Endodermal cell (in vitro differentiated cells): ENCODE measurements around the gene TRAF3IP1. TPM values are rescaled to one million over a fixed set of nuclear protein-coding genes. Genes with fewer than 3 reads are reported as not detected.

ENCODE experiments used
- DNase-seq: peaks from one replicate; pipeline ENCODE4 v3.0.0-alpha.2; 2017
- H3K27ac ChIP-seq: 2 replicates; pipeline ENCODE4 v1.5.1; 2013; ENCODE audit warnings: mild to moderate bottlenecking, low read depth, low read length, moderate library complexity
- H3K27me3 ChIP-seq: 2 replicates; pipeline ENCODE4 v1.6.1; 2013; ENCODE audit warnings: mild to moderate bottlenecking, low read length, moderate library complexity; ENCODE audit not compliant: insufficient read depth, control insufficient read depth, poor library complexity, severe bottlenecking
- H3K36me3 ChIP-seq: 2 replicates; pipeline ENCODE4 v1.7.0; 2013; ENCODE audit warnings: mild to moderate bottlenecking, low read length, moderate library complexity; ENCODE audit not compliant: control insufficient read depth, insufficient read depth
- H3K4me1 ChIP-seq: one replicate; pipeline ENCODE4 v1.7.0; 2013; ENCODE audit warnings: low read length; ENCODE audit not compliant: control insufficient read depth, insufficient read depth
- H3K4me3 ChIP-seq: 2 replicates; pipeline ENCODE4 v1.5.1; 2013; ENCODE audit warnings: mild to moderate bottlenecking, low read length, moderate library complexity
- H3K9ac ChIP-seq: 2 replicates; pipeline ENCODE4 v1.6.1; 2013; ENCODE audit warnings: mild to moderate bottlenecking, low read length, moderate library complexity; ENCODE audit not compliant: poor library complexity, severe bottlenecking; ENCODE audit errors: extremely low read depth
- H3K9me3 ChIP-seq: 2 replicates; pipeline ENCODE4 v1.6.1; 2013; ENCODE audit warnings: mild to moderate bottlenecking, low read length, moderate library complexity; ENCODE audit not compliant: control insufficient read depth
- H3K27ac Mint-ChIP-seq: 2 replicates; pipeline ENCODE4 v1.8.0; 2020; ENCODE audit warnings: mixed read lengths
- H3K27me3 Mint-ChIP-seq: 2 replicates; pipeline ENCODE4 v1.8.0; 2021; ENCODE audit warnings: mild to moderate bottlenecking, mixed read lengths; ENCODE audit not compliant: insufficient read depth
- H3K36me3 Mint-ChIP-seq: 2 replicates; pipeline ENCODE4 v1.8.0; 2020; ENCODE audit warnings: low read depth, mixed read lengths
- H3K4me1 Mint-ChIP-seq: 2 replicates; pipeline ENCODE4 v1.8.0; 2020; ENCODE audit warnings: mixed read lengths
- H3K4me3 Mint-ChIP-seq: 2 replicates; pipeline ENCODE4 v1.8.0; 2020; ENCODE audit warnings: mild to moderate bottlenecking, moderate library complexity, mixed read lengths
- H3K9me3 Mint-ChIP-seq: 2 replicates; pipeline ENCODE4 v1.8.0; 2020; ENCODE audit warnings: mild to moderate bottlenecking, mixed read lengths
- CTCF ChIP-seq: fragments of 200-600 bp; sonication (generic); conservative IDR thresholded peaks from 2 replicates; pipeline ENCODE4 v1.5.0; 2021; ENCODE audit warnings: antibody characterized with exemption, mild to moderate bottlenecking
- WGBS, 2 experiments: methylation state at CpG; one replicate each; pipeline versions ENCODE4 v1.1.5 to v1.1.7; 2013; ENCODE audit warnings: missing lambda C conversion rate in 2 of 2, mixed read lengths in 1 of 2; ENCODE audit not compliant: insufficient coverage in 1 of 2, insufficient read length in 1 of 2; 5-methylcytosine and 5-hydroxymethylcytosine counted together
- total RNA-seq, 2 donors: library from RNA; stranded (reverse); fragmentation: NEBNext Ultra II Directional in 1 of 2; extraction: Animal tissue kit (Norgen Biotek cat#: 25700) in 1 of 2; gene quantifications; 2 replicates in 1 of 2; 3 replicates in 1 of 2; pipeline ENCODE4 v1.2.1, GENCODE V29; 2021

The TRAF3IP1 gene
- total RNA-seq, 2 donors from 2014 or later, result 21.9 to 28.3 TPM

- H3K27me3 Mint-ChIP-seq, result peaks cover 9% of the 10 kb centered on the region
- DNase-seq, result peak; percentile 73
- H3K4me3 ChIP-seq, result peak overlapping the region; percentile 82
- H3K27ac Mint-ChIP-seq, result peak overlapping the region; percentile 89
- H3K36me3 Mint-ChIP-seq, result no peaks in the 10 kb centered on the region
- H3K36me3 ChIP-seq, result no peaks in the 10 kb centered on the region
- H3K9me3 Mint-ChIP-seq, result no peaks in the 10 kb centered on the region
- H3K27ac ChIP-seq, result no peak overlapping the region
- peak overlapping the region; percentile 62 for H3K9ac ChIP-seq
- no peak for TF ChIP-seq CTCF
- H3K4me1 ChIP-seq, result peaks cover 32% of the 10 kb centered on the region
- peaks cover 42% of the 10 kb centered on the region for H3K4me1 Mint-ChIP-seq
- peak overlapping the region; percentile 72 for H3K4me3 Mint-ChIP-seq
- no peaks in the 10 kb centered on the region for H3K27me3 ChIP-seq
- WGBS, 2 experiments, result 91 to 94% methylated on average over 3 to 5 of the region's 5 CpGs
- no peaks in the 10 kb centered on the region for H3K9me3 ChIP-seq
Measured at GRCh38 chr2:238290715-238291549, 29.4 kb upstream of the TRAF3IP1 start.

GRCh38 chr2:238291550-238292281 is 28.6 kb upstream of the TRAF3IP1 start:
- Mint-ChIP-seq H3K36me3 (no peaks in the 10 kb centered on the region), H3K9me3 (no peaks in the 10 kb centered on the region), H3K27ac (no peak overlapping the region), H3K27me3 (peaks cover 9% of the 10 kb centered on the region), H3K4me1 (peaks cover 34% of the 10 kb centered on the region), H3K4me3 (no peak overlapping the region)
- WGBS, 2 experiments, result 94 to 98% methylated on average over 7 to 8 of the region's 8 CpGs
- Histone ChIP-seq H3K27me3 (no peaks in the 10 kb centered on the region), H3K9me3 (no peaks in the 10 kb centered on the region), H3K36me3 (no peaks in the 10 kb centered on the region), H3K4me1 (peaks cover 24% of the 10 kb centered on the region), H3K4me3 (no peak overlapping the region), H3K27ac (no peak overlapping the region), H3K9ac (no peak overlapping the region)
- DNase-seq, result no peak
- no peak for TF ChIP-seq CTCF

GRCh38 chr2:238294046-238294392 is 26.3 kb upstream of the TRAF3IP1 start:
- no peak overlapping the region for H3K4me3 Mint-ChIP-seq
- no peaks in the 10 kb centered on the region for H3K9me3 ChIP-seq
- H3K9me3 Mint-ChIP-seq, result no peaks in the 10 kb centered on the region
- H3K27me3 ChIP-seq, result no peaks in the 10 kb centered on the region
- peaks cover 31% of the 10 kb centered on the region for H3K4me1 Mint-ChIP-seq
- 87 to 92% methylated on average over 8 to 9 of the region's 9 CpGs for WGBS, 2 experiments
- H3K27me3 Mint-ChIP-seq, result peaks cover 9% of the 10 kb centered on the region
- no peaks in the 10 kb centered on the region for H3K36me3 Mint-ChIP-seq
- H3K27ac Mint-ChIP-seq, result no peak overlapping the region
- H3K9ac ChIP-seq, result no peak overlapping the region
- TF ChIP-seq CTCF, result no peak
- no peak overlapping the region for H3K27ac ChIP-seq
- no peaks in the 10 kb centered on the region for H3K36me3 ChIP-seq
- DNase-seq, result no peak
- H3K4me1 ChIP-seq, result peaks cover 18% of the 10 kb centered on the region
- H3K4me3 ChIP-seq, result no peak overlapping the region
